ENCODE data around the gene C1orf115. TPM values are rescaled to one million over a fixed set of nuclear protein-coding genes. Genes with fewer than 3 reads are reported as not detected.

Gene C1orf115
- total RNA-seq, 1 donor from 2014 or later, result 3.5 TPM

GRCh38 chr1:220685879-220686278 is 4.3 kb upstream of the C1orf115 start:
- DNase-seq (ENCODE audit: low spot score), result no peak
- Mint-ChIP-seq H3K9me3 (ENCODE audit: low read depth) (no peaks in the 10 kb centered on the region), H3K27me3 (ENCODE audit: low read depth) (peaks cover 5% of the 10 kb centered on the region), H3K4me3 (ENCODE audit: unreplicated experiment) (no peak overlapping the region), H3K36me3 (ENCODE audit: low read depth) (no peaks in the 10 kb centered on the region), H3K4me1 (ENCODE audit: low read depth) (peaks cover 9% of the 10 kb centered on the region), H3K27ac (ENCODE audit: unreplicated experiment) (no peak overlapping the region)
- TF ChIP-seq CTCF (IDR thresholded peaks at IDR 0.05), result peak; percentile 29

DNA sequence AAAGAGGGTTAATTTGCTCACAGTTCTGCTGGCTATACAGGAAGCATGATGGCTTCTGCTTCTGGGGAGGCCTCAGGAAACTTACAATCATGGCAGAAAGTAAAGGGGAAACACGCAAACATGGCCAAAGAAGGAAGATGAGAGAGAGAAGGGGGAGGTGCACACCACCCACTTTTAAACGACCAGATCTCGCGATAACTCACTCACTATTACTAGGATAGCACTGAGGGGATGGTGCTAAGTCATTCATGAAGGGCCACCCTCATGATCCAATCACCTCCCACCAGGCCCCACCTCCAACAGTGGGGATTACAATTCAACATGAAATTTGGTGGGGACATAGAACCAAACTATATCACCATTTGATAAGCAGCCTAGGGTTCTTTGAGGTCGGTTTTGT is 2.4 kb upstream of the C1orf115 start:
- no peaks in the 10 kb centered on the region for H3K9me3 Mint-ChIP-seq (ENCODE audit: low read depth)
- no peak for DNase-seq (ENCODE audit: low spot score)
- peaks cover 14% of the 10 kb centered on the region for H3K4me1 Mint-ChIP-seq (ENCODE audit: low read depth)
- H3K4me3 Mint-ChIP-seq (ENCODE audit: unreplicated experiment), result no peak overlapping the region
- H3K27me3 Mint-ChIP-seq (ENCODE audit: low read depth), result peaks cover 10% of the 10 kb centered on the region
- TF ChIP-seq CTCF (IDR thresholded peaks at IDR 0.05), result no peak
- no peak overlapping the region for H3K27ac Mint-ChIP-seq (ENCODE audit: unreplicated experiment)
- no peaks in the 10 kb centered on the region for H3K36me3 Mint-ChIP-seq (ENCODE audit: low read depth)

DNA sequence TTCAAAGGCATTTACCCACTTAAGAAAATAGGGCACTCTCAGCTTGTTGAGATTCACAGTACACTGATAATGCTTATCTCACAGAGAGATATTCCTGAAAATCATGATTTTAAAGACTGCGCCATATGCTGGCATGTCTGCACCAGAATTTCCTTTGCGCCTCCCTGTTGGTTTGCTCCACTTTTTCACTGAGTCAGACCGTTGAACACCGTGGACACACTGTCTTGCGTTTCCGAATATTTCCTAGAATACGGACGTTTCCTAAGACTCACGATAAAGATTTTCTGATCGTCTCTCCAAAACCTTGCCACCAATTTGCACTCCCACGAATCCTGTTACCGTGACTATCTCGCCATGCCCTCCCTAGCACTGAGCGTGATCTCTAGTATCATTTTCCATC is 497 bp upstream of the C1orf115 start:
- TF ChIP-seq CTCF (IDR thresholded peaks at IDR 0.05), result no peak
- DNase-seq (ENCODE audit: low spot score), result no peak
- H3K27ac Mint-ChIP-seq (ENCODE audit: unreplicated experiment), result no peak overlapping the region

DNA sequence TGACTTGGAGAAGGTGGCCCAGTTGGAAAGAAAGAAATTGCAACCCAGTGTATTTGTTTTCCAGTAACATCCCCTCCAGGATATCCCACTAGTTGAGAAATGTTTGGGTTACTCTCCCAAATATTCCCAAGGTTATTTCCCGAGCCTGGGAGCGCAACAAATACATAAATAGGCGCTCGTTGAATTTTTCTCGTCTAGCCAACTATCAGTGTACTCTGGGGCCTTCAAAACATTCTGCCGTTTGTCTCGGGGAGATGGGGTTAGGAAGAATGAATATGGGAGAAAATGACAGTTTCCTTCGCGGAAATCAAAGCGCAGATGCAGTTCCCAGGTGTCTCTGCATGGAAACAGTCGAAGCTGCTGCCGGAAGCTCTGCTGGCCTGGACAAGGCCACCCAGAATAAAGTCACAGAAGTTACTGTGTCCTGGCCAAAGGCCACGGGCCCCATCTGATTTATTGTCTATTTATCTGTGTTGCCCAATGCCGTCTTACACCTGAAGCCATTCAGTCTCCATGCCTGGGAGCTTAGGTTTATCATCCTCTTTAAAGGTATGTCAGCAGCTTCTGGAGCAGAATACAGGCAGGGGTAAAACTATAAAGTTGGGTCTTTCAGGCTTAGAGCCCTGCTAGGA is 1.0 kb downstream of the C1orf115 start:
- DNase-seq (ENCODE audit: low spot score), result no peak
- TF ChIP-seq CTCF (IDR thresholded peaks at IDR 0.05), result no peak
- peaks cover 10% of the 10 kb centered on the region for H3K27me3 Mint-ChIP-seq (ENCODE audit: low read depth)
- no peaks in the 10 kb centered on the region for H3K36me3 Mint-ChIP-seq (ENCODE audit: low read depth)
- no peaks in the 10 kb centered on the region for H3K9me3 Mint-ChIP-seq (ENCODE audit: low read depth)
- peak overlapping the region; percentile 85 for H3K4me3 Mint-ChIP-seq (ENCODE audit: unreplicated experiment)
- H3K27ac Mint-ChIP-seq (ENCODE audit: unreplicated experiment), result no peak overlapping the region
- peaks cover 14% of the 10 kb centered on the region for H3K4me1 Mint-ChIP-seq (ENCODE audit: low read depth)

More for the DNA sequence above, 497 bp upstream of the C1orf115 start:
- Mint-ChIP-seq H3K9me3 (ENCODE audit: low read depth) (no peaks in the 10 kb centered on the region), H3K36me3 (ENCODE audit: low read depth) (no peaks in the 10 kb centered on the region), H3K4me3 (ENCODE audit: unreplicated experiment) (peak overlapping the region; percentile 85), H3K27me3 (ENCODE audit: low read depth) (peaks cover 10% of the 10 kb centered on the region), H3K4me1 (ENCODE audit: low read depth) (peaks cover 14% of the 10 kb centered on the region)

GRCh38 chr1:220692436-220693228 is 2.5 kb downstream of the C1orf115 start:
- TF ChIP-seq CTCF (IDR thresholded peaks at IDR 0.05), result no peak
- Mint-ChIP-seq H3K4me1 (ENCODE audit: low read depth) (peaks cover 14% of the 10 kb centered on the region), H3K9me3 (ENCODE audit: low read depth) (no peaks in the 10 kb centered on the region), H3K36me3 (ENCODE audit: low read depth) (peaks cover 2% of the 10 kb centered on the region), H3K27ac (ENCODE audit: unreplicated experiment) (no peak overlapping the region), H3K27me3 (ENCODE audit: low read depth) (peaks cover 10% of the 10 kb centered on the region), H3K4me3 (ENCODE audit: unreplicated experiment) (no peak overlapping the region)
- no peak for DNase-seq (ENCODE audit: low spot score)

Data from chondrocyte (in vitro differentiated cells).